Fibroblast of the aortic adventitia (primary cell): ENCODE measurements around the gene YOD1. TPM values are rescaled to one million over a fixed set of nuclear protein-coding genes. Genes with fewer than 3 reads are reported as not detected.
"Not testable (repeated sequence)": the region's sequence is repeated elsewhere in the genome, so short reads cannot be mapped to it uniquely, and the experiment has no call there.

Experiments used
- DNase-seq: peaks from one replicate; pipeline ENCODE4 v3.0.0-alpha.2; 2010; ENCODE audit warnings: low read depth
- H3K4me3 ChIP-seq: 2 replicates; pipeline ENCODE4 v1.5.1; 2011; ENCODE audit warnings: low read depth, mild to moderate bottlenecking, control low read depth, low read length, moderate library complexity
- total RNA-seq: library from RNA; depleted of rRNA; stranded (reverse); fragments of >200 nt; gene quantifications from 2 replicates; pipeline ENCODE4 v1.2.3, GENCODE V29; 2012; ENCODE audit warnings: low replicate concordance
- TF ChIP-seq, protein P1 (sequence below): IDR thresholded peaks from 2 replicates; pipeline ENCODE4 v1.5.1; 2011; ENCODE audit warnings: mild to moderate bottlenecking, low read length, control low read depth, inconsistent platforms; ENCODE audit not compliant: insufficient read depth

The YOD1 gene
- total RNA-seq, 1 donor, result 10.1 TPM

DNA sequence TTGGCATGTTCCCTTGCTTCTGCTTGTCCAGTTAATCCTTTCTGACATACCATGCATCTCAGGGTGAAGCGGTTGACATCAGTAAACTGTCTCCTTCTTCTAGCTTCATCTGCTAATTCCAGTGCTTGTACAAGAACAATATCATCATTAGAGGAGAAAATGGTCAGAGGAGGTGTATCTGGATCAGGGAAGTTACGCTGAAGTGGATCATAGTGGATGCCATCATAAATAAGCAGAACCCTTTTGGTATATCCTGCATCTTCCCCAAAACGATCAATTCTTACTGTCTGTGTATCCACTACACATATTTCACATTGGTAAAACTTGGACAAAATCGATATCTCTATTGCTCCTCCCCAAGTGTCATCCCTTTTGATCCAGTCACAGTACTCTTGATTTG lies 2.0 kb downstream of the YOD1 start:
- no peak for DNase-seq
- peak overlapping the region; percentile 98 for H3K4me3 ChIP-seq

DNA sequence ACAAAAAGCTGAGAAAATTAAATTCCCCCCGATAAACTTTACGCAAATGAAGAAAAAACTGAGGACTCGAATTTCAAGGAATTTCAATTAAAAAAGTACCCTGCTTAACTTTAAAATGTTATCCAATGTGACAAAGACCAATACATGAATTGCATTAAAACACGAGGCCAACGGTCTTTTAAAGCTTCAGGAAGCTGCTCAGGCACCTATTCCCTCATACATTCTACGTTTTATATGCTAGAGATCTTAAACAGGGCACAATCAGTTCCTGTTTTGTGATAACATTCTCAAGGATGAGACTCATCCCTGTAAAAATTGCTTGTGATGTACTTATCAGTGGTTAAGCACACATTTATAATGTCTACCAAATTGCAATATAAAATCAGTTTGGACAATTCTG lies 3.0 kb downstream of the YOD1 start:
- TF ChIP-seq, protein P1, sequence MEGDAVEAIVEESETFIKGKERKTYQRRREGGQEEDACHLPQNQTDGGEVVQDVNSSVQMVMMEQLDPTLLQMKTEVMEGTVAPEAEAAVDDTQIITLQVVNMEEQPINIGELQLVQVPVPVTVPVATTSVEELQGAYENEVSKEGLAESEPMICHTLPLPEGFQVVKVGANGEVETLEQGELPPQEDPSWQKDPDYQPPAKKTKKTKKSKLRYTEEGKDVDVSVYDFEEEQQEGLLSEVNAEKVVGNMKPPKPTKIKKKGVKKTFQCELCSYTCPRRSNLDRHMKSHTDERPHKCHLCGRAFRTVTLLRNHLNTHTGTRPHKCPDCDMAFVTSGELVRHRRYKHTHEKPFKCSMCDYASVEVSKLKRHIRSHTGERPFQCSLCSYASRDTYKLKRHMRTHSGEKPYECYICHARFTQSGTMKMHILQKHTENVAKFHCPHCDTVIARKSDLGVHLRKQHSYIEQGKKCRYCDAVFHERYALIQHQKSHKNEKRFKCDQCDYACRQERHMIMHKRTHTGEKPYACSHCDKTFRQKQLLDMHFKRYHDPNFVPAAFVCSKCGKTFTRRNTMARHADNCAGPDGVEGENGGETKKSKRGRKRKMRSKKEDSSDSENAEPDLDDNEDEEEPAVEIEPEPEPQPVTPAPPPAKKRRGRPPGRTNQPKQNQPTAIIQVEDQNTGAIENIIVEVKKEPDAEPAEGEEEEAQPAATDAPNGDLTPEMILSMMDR, result no peak
- no peak for DNase-seq
- H3K4me3 ChIP-seq, result no peak overlapping the region

More for the DNA sequence above, 2.0 kb downstream of the YOD1 start:
- TF ChIP-seq, protein P1, result no peak

- no peak overlapping the region for H3K4me3 ChIP-seq
- TF ChIP-seq, protein P1, result no peak
These were observed 3.5 kb downstream of the YOD1 start for GRCh38 chr1:207047505-207047904.

DNA sequence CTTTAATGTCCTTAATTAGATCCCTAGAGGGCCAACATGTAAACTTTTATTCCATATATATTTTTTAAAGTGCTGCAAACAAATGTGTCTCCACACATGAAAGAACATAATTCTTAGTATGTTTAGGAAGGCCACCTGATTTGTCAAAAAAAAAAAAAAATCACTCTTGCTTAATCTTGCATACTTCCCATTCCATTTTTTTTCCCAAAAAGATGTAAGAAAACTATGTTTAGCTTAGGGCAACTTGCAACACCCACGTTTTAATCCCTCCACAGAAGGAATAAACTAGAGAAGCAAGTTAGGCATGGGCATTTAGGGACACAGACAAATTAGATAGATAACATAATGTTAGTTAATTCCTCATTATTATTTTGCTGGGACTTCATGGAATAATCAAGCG lies 5.6 kb downstream of the YOD1 start:
- peak; percentile 32 for DNase-seq
- no peak overlapping the region for H3K4me3 ChIP-seq
- TF ChIP-seq, protein P1, result no peak

More at GRCh38 chr1:207047505-207047904, 3.5 kb downstream of the YOD1 start:
- no peak for DNase-seq

DNA sequence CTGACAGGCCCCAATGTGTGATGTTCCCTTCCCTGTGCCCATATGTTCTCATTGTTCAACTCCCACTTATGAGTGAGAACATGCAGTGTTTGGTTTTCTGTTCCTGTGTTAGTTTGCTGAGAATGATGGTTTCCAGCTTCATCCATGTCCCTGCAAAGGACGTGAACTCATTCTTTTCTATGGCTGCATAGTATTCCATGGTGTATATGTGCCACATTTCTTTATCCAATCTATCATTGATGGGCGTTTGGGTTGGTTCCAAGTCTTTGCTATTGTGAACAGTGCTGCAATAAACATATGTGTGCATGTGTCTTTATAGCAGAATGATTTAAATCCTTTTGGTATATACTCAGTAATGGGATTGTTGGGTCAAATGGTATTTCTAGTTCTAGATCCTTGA lies 9.6 kb downstream of the YOD1 start:
- not testable (repeated sequence) for DNase-seq

DNA sequence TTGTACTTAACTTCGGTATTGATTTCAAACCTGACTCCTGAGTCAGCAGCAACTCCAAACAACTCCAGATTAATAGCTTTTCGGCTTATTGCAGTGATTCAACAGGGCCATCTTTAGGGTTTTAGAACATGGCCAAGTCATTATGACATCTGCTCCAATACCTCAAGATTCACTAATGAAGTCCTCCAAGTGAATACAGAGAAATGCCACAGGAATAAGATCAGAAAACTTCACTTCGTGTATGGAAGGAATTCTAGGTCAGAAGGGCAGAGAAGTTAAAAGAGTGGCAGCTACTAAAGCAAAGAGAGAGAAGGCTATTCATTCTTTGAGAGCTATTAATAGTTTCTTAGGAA lies 10.9 kb downstream of the YOD1 start:
- DNase-seq, result no peak
- TF ChIP-seq, protein P1, result no peak
- no peak overlapping the region for H3K4me3 ChIP-seq

More for the DNA sequence above, 9.6 kb downstream of the YOD1 start:
- not testable (repeated sequence) for H3K4me3 ChIP-seq

- TF ChIP-seq, protein P1, result no peak
- no peak overlapping the region for H3K4me3 ChIP-seq
- no peak for DNase-seq
These were observed 11.4 kb downstream of the YOD1 start for GRCh38 chr1:207039380-207040180.
